ENCODE measurements around the gene CCL28. TPM values are rescaled to one million over a fixed set of nuclear protein-coding genes. Genes with fewer than 3 reads are reported as not detected.

The CCL28 gene
- total and polyA plus RNA-seq, 2 of the 13 experiments (the other 11 are each of a cell fraction or from before 2014, with no cell fraction given), result 0.03 TPM; not detected in 1

GRCh38 chr5:43362725-43363435 is 49.3 kb downstream of the CCL28 start:
- intact Hi-C loops (cut with micrococcal nuclease; ENCODE audit: unreplicated experiment) (no loop called here), in situ Hi-C loops (cut with HindIII; ENCODE audit: extremely low pct_ligation_motif_present, low pct_unique_long_range_greater_than_20kb) (no loop called here)
- H3K36me3 ChIP-seq (replicated peaks in 1 of 2; ENCODE audit: control insufficient read depth in 1 of 2, insufficient read depth in 2 of 2, low read length in 2 of 2), result no peaks in the 10 kb centered on the region
- FAIRE-seq (no peak), ATAC-seq (no peak), DNase-seq (ENCODE audit: low spot score) (no peak)
- POLR2A ChIA-PET, result no interaction called here
- H3K9me3 ChIP-seq (ENCODE audit: low read length), result peaks cover 8% of the 10 kb centered on the region; the same call in 1 of the 2 replicates
- no peak overlapping the region for H3K4me2 ChIP-seq (ENCODE audit: low read depth, low read length)
- no peak for TF ChIP-seq ZNF709 (CRISPR knock-in tag; IDR thresholded peaks at IDR 0.05)
- no peak for TF ChIP-seq TCF7 (IDR thresholded peaks at IDR 0.05; ENCODE audit: low read depth)
- no peak for TF ChIP-seq PLSCR1 (CRISPR knock-in tag; IDR thresholded peaks at IDR 0.05; ENCODE audit: borderline replicate concordance)
- TF ChIP-seq SP2 (CRISPR knock-in tag; IDR thresholded peaks at IDR 0.05), result no peak
- no peak for TF ChIP-seq ZNF879 (CRISPR knock-in tag; IDR thresholded peaks at IDR 0.05)
- TF ChIP-seq ZSCAN31 (CRISPR knock-in tag; IDR thresholded peaks at IDR 0.05; ENCODE audit: low read depth), result no peak
- TF ChIP-seq MXD4 (CRISPR knock-in tag; IDR thresholded peaks at IDR 0.05), result no peak
- H3K79me2 ChIP-seq (ENCODE audit: insufficient read depth, low read length), result no peaks in the 10 kb centered on the region
- no peak overlapping the region for H3K9ac ChIP-seq (ENCODE audit: insufficient read depth, low read depth, low read length)
- H3K4me1 ChIP-seq (ENCODE audit: insufficient read depth, low read length), result peaks cover 17% of the 10 kb centered on the region
- H3K27ac ChIP-seq (ENCODE audit: extremely low read length, insufficient read depth, low read length), result no peak overlapping the region
- BruUV-seq (replicated peaks), result no TSS peak
- no peak overlapping the region for H2AFZ ChIP-seq (ENCODE audit: low read length)
- H3K4me3 ChIP-seq (replicated peaks in 1 of 3; ENCODE audit: insufficient read depth in 1 of 3, low read depth in 2 of 3, low read length in 3 of 3), result no peak overlapping the region
- H3K27me3 ChIP-seq (ENCODE audit: control insufficient read depth in 1 of 2, insufficient read depth in 2 of 2, low read length in 2 of 2), result no peaks in the 10 kb centered on the region
- H4K20me1 ChIP-seq (ENCODE audit: insufficient read depth, low read length), result no peaks in the 10 kb centered on the region
- CTCF ChIA-PET (ENCODE audit: low intra/inter-chr PET ratio, low total read pairs), result no interaction called here
- 23% methylated on average over 3 of the region's 3 CpGs for WGBS (ENCODE audit: low lambda C conversion rate)

GRCh38 chr5:43358726-43359125 is 53.5 kb downstream of the CCL28 start:
- FAIRE-seq, result no peak
- POLR2A ChIA-PET, result no interaction called here

More at GRCh38 chr5:43358726-43359125, 53.5 kb downstream of the CCL28 start:
- BruUV-seq (replicated peaks), result no TSS peak
- Histone ChIP-seq H4K20me1 (ENCODE audit: insufficient read depth, low read length) (no peaks in the 10 kb centered on the region), H2AFZ (ENCODE audit: low read length) (no peak overlapping the region), H3K9me3 (ENCODE audit: low read length) (peaks cover 8% of the 10 kb centered on the region; the same call in 1 of the 2 replicates), H3K4me1 (ENCODE audit: insufficient read depth, low read length) (peaks cover 14% of the 10 kb centered on the region), H3K27ac (ENCODE audit: extremely low read length, insufficient read depth, low read length) (no peak overlapping the region), H3K9ac (ENCODE audit: insufficient read depth, low read depth, low read length) (no peak overlapping the region), H3K36me3 (replicated peaks in 1 of 2; ENCODE audit: control insufficient read depth in 1 of 2, insufficient read depth in 2 of 2, low read length in 2 of 2) (no peaks in the 10 kb centered on the region), H3K4me2 (ENCODE audit: low read depth, low read length) (no peak overlapping the region), H3K4me3 (replicated peaks in 1 of 3; ENCODE audit: insufficient read depth in 1 of 3, low read depth in 2 of 3, low read length in 3 of 3) (no peak overlapping the region), H3K27me3 (ENCODE audit: control insufficient read depth in 1 of 2, insufficient read depth in 2 of 2, low read length in 2 of 2) (0 out of 5 replicates have a peak, but pooled peaks cover 0 to 2% of the 10 kb centered on the region in 2 experiments), H3K79me2 (ENCODE audit: insufficient read depth, low read length) (no peaks in the 10 kb centered on the region)
- TF ChIP-seq RAD21 (CRISPR knock-in tag; IDR thresholded peaks at IDR 0.05) (no peak), ZNF512 (CRISPR knock-in tag; IDR thresholded peaks at IDR 0.05) (no peak), FOXJ3 (CRISPR knock-in tag; IDR thresholded peaks at IDR 0.05; ENCODE audit: borderline replicate concordance) (no peak)
- DNase-seq (ENCODE audit: low spot score) (no peak), ATAC-seq (no peak)
- intact Hi-C loops (cut with micrococcal nuclease; ENCODE audit: unreplicated experiment), result no loop called here
- in situ Hi-C loops (cut with HindIII; ENCODE audit: extremely low pct_ligation_motif_present, low pct_unique_long_range_greater_than_20kb), result no loop called here
- CTCF ChIA-PET (ENCODE audit: low intra/inter-chr PET ratio, low total read pairs), result no interaction called here

Measured in HepG2 (cell line).